OCI-LY3 (cell line): Measurements from ENCODE around the gene PNLIPRP1.

ENCODE experiments used
- CTCF ChIP-seq: fragments of 200-600, 300-600 bp; sonication (generic); IDR thresholded peaks from 2 replicates; pipeline ENCODE4 v1.5.1; 2014; ENCODE audit warnings: antibody characterized with exemption, low read length, low read depth
- EZH2phosphoT487 ChIP-seq: fragments of 200-600 bp; shearing (Covaris generic); IDR thresholded peaks from 2 replicates; pipeline ENCODE4 v1.6.1; 2018; ENCODE audit warnings: antibody characterized with exemption, mixed run types, low read depth

- TF ChIP-seq CTCF = no peak
- TF ChIP-seq EZH2phosphoT487 = no peak
Measured at GRCh38 chr10:116620423-116621400, 30.0 kb downstream of the PNLIPRP1 start, which contains the start of gene PNLIPRP2.
